Sigmoid colon (tissue), 4 donors: ENCODE measurements around the gene TRIM47.

ENCODE experiments used
- EP300 ChIP-seq, 4 donors: sonication (generic); formaldehyde crosslinking; IDR thresholded peaks; one replicate each; pipeline ENCODE4 v1.6.1; 2017; ENCODE audit warnings: antibody characterized with exemption in 4 of 4
- POLR2A ChIP-seq, 2 donors: fragments of 450-650 bp; IDR thresholded peaks; one replicate each; pipeline ENCODE4 v1.6.1; 2016; ENCODE audit warnings: antibody characterized with exemption in 2 of 2, mild to moderate bottlenecking in 2 of 2, moderate library complexity in 2 of 2
- POLR2AphosphoS5 ChIP-seq, 4 donors: sonication (generic); formaldehyde crosslinking; IDR thresholded peaks; one replicate each; pipeline ENCODE4 v1.6.1; 2017; ENCODE audit warnings: antibody characterized with exemption in 4 of 4
- TF ChIP-seq, protein P1 (sequence below), 4 experiments: fragments of 450-650 bp in 3 of 4; fragments of 200-600 bp in 1 of 4; IDR thresholded peaks; one replicate each; pipeline ENCODE4 v1.5.1; 2016 to 2019; ENCODE audit warnings: antibody characterized with exemption in 4 of 4, mild to moderate bottlenecking in 3 of 4, moderate library complexity in 2 of 4

DNA sequence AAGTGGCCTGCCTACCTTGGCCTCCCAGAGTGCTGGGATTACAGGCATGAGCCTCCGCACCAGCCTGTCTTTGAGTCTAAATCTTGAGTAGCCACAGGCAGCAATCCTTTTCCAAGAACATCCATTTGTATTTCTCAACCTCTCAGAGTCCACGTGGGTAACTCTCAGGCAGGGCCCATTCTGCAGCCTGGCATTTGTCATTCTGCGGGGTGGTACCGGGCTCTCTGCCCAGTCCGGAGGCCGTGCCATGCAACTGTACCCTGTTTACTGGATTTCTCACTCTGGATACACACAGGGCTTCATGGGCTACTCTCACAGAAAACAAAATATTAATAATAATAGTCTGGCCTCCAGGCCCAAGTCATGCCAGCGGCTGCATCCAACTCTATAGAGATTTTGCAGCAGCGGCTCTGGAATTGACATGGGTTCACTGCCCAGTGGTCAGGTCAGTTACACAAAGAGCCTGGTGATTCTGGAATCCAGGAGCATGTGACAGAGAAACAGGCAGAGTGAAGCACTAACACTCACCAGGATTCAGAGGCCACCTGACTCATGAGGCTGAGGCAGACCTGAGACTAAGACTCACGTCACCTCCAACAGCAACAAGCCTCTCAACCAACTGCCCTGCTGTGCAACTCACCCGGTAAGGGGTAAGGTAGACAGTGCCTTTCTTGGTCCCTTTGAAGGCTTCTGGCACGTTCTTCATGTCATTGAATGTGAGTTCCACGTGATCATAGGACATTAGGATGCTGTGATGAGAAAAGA is 27.3 kb downstream of the TRIM47 start:
- TF ChIP-seq, protein P1, sequence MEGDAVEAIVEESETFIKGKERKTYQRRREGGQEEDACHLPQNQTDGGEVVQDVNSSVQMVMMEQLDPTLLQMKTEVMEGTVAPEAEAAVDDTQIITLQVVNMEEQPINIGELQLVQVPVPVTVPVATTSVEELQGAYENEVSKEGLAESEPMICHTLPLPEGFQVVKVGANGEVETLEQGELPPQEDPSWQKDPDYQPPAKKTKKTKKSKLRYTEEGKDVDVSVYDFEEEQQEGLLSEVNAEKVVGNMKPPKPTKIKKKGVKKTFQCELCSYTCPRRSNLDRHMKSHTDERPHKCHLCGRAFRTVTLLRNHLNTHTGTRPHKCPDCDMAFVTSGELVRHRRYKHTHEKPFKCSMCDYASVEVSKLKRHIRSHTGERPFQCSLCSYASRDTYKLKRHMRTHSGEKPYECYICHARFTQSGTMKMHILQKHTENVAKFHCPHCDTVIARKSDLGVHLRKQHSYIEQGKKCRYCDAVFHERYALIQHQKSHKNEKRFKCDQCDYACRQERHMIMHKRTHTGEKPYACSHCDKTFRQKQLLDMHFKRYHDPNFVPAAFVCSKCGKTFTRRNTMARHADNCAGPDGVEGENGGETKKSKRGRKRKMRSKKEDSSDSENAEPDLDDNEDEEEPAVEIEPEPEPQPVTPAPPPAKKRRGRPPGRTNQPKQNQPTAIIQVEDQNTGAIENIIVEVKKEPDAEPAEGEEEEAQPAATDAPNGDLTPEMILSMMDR (IDR thresholded peaks at IDR 0.05): no peak
- TF ChIP-seq POLR2AphosphoS5 (IDR thresholded peaks at IDR 0.05) (peak; percentile 34 to 71 (median 44)), POLR2A (IDR thresholded peaks at IDR 0.05) (no peak), EP300 (IDR thresholded peaks at IDR 0.05) (peak in 3 of 4 donors; percentile 26 to 67 (median 56))
